GM12878 (cell line): ENCODE results near the gene FRMD8. TPM values are rescaled to one million over a fixed set of nuclear protein-coding genes. Genes with fewer than 3 reads are reported as not detected.

ENCODE experiments used
- ATF7 ChIP-seq: fragments of 450-650 bp; IDR thresholded peaks from 2 replicates; pipeline ENCODE4 v1.6.1; 2016; ENCODE audit warnings: low read depth, mild to moderate bottlenecking
- BMI1 ChIP-seq: fragments of 450-650 bp; IDR thresholded peaks from 2 replicates; pipeline ENCODE4 v1.6.1; 2016; ENCODE audit warnings: mild to moderate bottlenecking, moderate library complexity, borderline replicate concordance
- CHD1 ChIP-seq: IDR thresholded peaks from 2 replicates; pipeline ENCODE4 v1.6.1; 2012; ENCODE audit warnings: low read depth, low read length, improper control_type of control experiment
- HDAC6 ChIP-seq: fragments of 200-600 bp; sonication (generic); IDR thresholded peaks from one replicate; pipeline ENCODE4 v1.8.0; 2017; ENCODE audit warnings: antibody characterized with exemption; ENCODE audit not compliant: unreplicated experiment
- IRF3 ChIP-seq: fragments of 450-650 bp; IDR thresholded peaks from 2 replicates; pipeline ENCODE4 v1.6.1; 2014; ENCODE audit warnings: mild to moderate bottlenecking
- LARP7 ChIP-seq: fragments of 450-650 bp; IDR thresholded peaks from 2 replicates; pipeline ENCODE4 v1.6.1; 2017; ENCODE audit warnings: mild to moderate bottlenecking
- NFYA ChIP-seq: IDR thresholded peaks from 2 replicates; pipeline ENCODE4 v1.6.1; 2011; ENCODE audit warnings: low read depth, mild to moderate bottlenecking, low read length, improper control_type of control experiment, borderline replicate concordance
- PRDM15 ChIP-seq: fragments of 450-650 bp; formaldehyde crosslinking; IDR thresholded peaks from 2 replicates; pipeline ENCODE4 v1.4.0; 2020; ENCODE audit warnings: mild to moderate bottlenecking, moderate library complexity
- RCOR1 ChIP-seq: conservative IDR thresholded peaks from 2 replicates; pipeline ENCODE4 v1.6.1; 2012; ENCODE audit warnings: low read depth, low read length, improper control_type of control experiment
- SIX5 ChIP-seq: IDR thresholded peaks from 2 replicates; pipeline ENCODE4 v1.6.1; 2011; ENCODE audit warnings: mild to moderate bottlenecking, low read depth, low read length, moderate library complexity; ENCODE audit not compliant: severe bottlenecking
- SP1 ChIP-seq: IDR thresholded peaks from one replicate; pipeline ENCODE4 v1.6.1; 2011; ENCODE audit warnings: low read depth, low read length
- SRF ChIP-seq, 2 experiments: IDR thresholded peaks; 2 replicates each; pipeline ENCODE4 v1.6.1; 2011; ENCODE audit warnings: low read depth in 2 of 2, low read length in 2 of 2, mild to moderate bottlenecking in 1 of 2, moderate library complexity in 1 of 2
- SUPT20H ChIP-seq: IDR thresholded peaks from 2 replicates; pipeline ENCODE4 v1.6.1; 2011; ENCODE audit warnings: low read depth, mild to moderate bottlenecking, low read length, moderate library complexity, borderline replicate concordance; ENCODE audit not compliant: control insufficient read depth
- ZBTB11 ChIP-seq: fragments of 450-650 bp; formaldehyde crosslinking; IDR thresholded peaks from 2 replicates; pipeline ENCODE4 v1.5.0; 2022; ENCODE audit warnings: mild to moderate bottlenecking, missing genetic modification characterization
- ZNF592 ChIP-seq: fragments of 450-650 bp; IDR thresholded peaks from 2 replicates; pipeline ENCODE4 v1.6.1; 2017; ENCODE audit warnings: mild to moderate bottlenecking, moderate library complexity
- polyA plus RNA-seq, 11 experiments: library from polyadenylated mRNA; depleted of rRNA in 4 of 11; unstranded in 6 of 11; stranded (reverse) in 5 of 11; fragments of >200 nt; fragmentation: Nextera tagmentation in 4 of 11; fragmentation: Illumina TruSeq in 1 of 11; extraction: Ambion mirVana in 4 of 11; extraction: Trizol in 1 of 11; gene quantifications; 1 replicate in 1 of 11; 2 replicates in 10 of 11; pipeline versions ENCODE4 v1.2.1 to v1.2.3, GENCODE V29; 2011 to 2016; ENCODE audit warnings: inconsistent platforms in 2 of 11, missing spikeins in 2 of 11, low read depth in 1 of 11
- total RNA-seq, 4 experiments: library from RNA; depleted of rRNA in 3 of 4; stranded (reverse); fragments of >200 nt in 3 of 4; fragmentation: Illumina TruSeq in 1 of 4; extraction: Trizol in 1 of 4; gene quantifications; 2 replicates each; pipeline versions ENCODE4 v1.2.1 to v1.2.3, GENCODE V29; 2013 to 2021
- TF ChIP-seq, protein P1 (sequence below): fragments of 450-650 bp; IDR thresholded peaks from 2 replicates; pipeline ENCODE4 v1.6.1; 2017; ENCODE audit warnings: low read depth, mild to moderate bottlenecking, moderate library complexity

FRMD8 gene
- total and polyA plus RNA-seq, 10 of the 15 experiments (the other 5 are each of a cell fraction or from before 2014, with no cell fraction given), result 8.3 to 69.4 (median 28.0) TPM

DNA sequence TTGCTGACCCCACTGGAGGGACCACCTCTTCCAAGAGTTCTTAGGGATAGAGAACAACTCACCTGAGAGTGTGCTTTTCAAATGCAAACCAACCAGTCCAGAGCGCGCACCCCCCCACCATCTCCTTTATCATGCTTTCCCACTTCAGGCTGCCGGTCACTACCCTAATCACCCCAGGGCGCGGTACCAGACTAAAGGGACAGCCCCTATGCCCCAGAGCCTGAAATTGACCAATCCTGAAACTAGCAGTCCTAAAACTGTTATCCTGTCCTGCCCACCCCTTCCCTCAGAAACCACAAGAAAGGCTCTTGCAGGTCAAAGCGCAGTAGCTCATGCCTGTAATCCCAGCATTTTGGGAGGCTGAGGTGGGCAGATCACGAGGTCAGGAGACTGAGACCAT lies 73.1 kb downstream of the FRMD8 start (continued):
- TF ChIP-seq NFYA, result no peak
- no peak for TF ChIP-seq RCOR1
- TF ChIP-seq HDAC6, result no peak
- TF ChIP-seq SP1, result no peak
- TF ChIP-seq IRF3, result no peak
- TF ChIP-seq SRF (IDR thresholded peaks at IDR 0.05; ENCODE audit: low read depth in 2 of 2, low read length in 2 of 2), result no peak
- no peak for TF ChIP-seq LARP7
- TF ChIP-seq CHD1, result no peak
- no peak for TF ChIP-seq ZBTB11 (CRISPR knock-in tag)
- TF ChIP-seq PRDM15 (CRISPR knock-in tag), result no peak
- no peak for TF ChIP-seq SUPT20H
- no peak for TF ChIP-seq ATF7
- TF ChIP-seq, protein P1, sequence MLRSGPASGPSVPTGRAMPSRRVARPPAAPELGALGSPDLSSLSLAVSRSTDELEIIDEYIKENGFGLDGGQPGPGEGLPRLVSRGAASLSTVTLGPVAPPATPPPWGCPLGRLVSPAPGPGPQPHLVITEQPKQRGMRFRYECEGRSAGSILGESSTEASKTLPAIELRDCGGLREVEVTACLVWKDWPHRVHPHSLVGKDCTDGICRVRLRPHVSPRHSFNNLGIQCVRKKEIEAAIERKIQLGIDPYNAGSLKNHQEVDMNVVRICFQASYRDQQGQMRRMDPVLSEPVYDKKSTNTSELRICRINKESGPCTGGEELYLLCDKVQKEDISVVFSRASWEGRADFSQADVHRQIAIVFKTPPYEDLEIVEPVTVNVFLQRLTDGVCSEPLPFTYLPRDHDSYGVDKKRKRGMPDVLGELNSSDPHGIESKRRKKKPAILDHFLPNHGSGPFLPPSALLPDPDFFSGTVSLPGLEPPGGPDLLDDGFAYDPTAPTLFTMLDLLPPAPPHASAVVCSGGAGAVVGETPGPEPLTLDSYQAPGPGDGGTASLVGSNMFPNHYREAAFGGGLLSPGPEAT, result no peak
- no peak for TF ChIP-seq SIX5
- TF ChIP-seq ZNF592, result no peak
- no peak for TF ChIP-seq BMI1
